Neuronal stem cell (in vitro differentiated cells): ENCODE measurements around the gene ALDH3B2.

Experiments
- DNase-seq: peaks from one replicate; pipeline ENCODE4 v3.0.0-alpha.2; 2013; ENCODE audit warnings: low spot score
- H2AFZ ChIP-seq: one replicate; pipeline ENCODE4 v1.6.1; 2013; ENCODE audit warnings: mild to moderate bottlenecking, low read length, inconsistent platforms
- H2AK5ac ChIP-seq: 2 replicates; pipeline ENCODE4 v1.6.1; 2013; ENCODE audit warnings: low read depth, mild to moderate bottlenecking, inconsistent platforms, low read length, moderate library complexity, mixed read lengths
- H2BK120ac ChIP-seq: 2 replicates; pipeline ENCODE4 v1.6.1; 2013; ENCODE audit warnings: low read depth, mild to moderate bottlenecking, inconsistent platforms, low read length, moderate library complexity, mixed read lengths
- H2BK12ac ChIP-seq: one replicate; pipeline ENCODE4 v1.6.1; 2013; ENCODE audit warnings: low read length, inconsistent platforms
- H2BK15ac ChIP-seq: 2 replicates; pipeline ENCODE4 v1.6.1; 2013; ENCODE audit warnings: mild to moderate bottlenecking, low read length, inconsistent platforms, mixed read lengths
- H2BK5ac ChIP-seq: one replicate; pipeline ENCODE4 v1.6.1; 2013; ENCODE audit warnings: inconsistent platforms, mild to moderate bottlenecking, low read length, moderate library complexity
- H3K14ac ChIP-seq: one replicate; pipeline ENCODE4 v1.6.1; 2013; ENCODE audit warnings: low read length, inconsistent platforms
- H3K18ac ChIP-seq: 2 replicates; pipeline ENCODE4 v1.6.1; 2013; ENCODE audit warnings: low read length, inconsistent platforms
- H3K23ac ChIP-seq: 2 replicates; pipeline ENCODE4 v1.6.1; 2013; ENCODE audit warnings: low read depth, mild to moderate bottlenecking, mixed read lengths, low read length, inconsistent platforms; ENCODE audit not compliant: poor library complexity
- H3K27ac ChIP-seq: replicated peaks from 3 replicates; pipeline ENCODE4 v1.5.1; 2013; ENCODE audit warnings: low read length, inconsistent platforms
- H3K27me3 ChIP-seq, 3 experiments: 2 replicates each; pipeline ENCODE4 v1.6.1; 2013; ENCODE audit warnings: low read length in 3 of 3, mild to moderate bottlenecking in 2 of 3, inconsistent platforms in 1 of 3, low read depth in 1 of 3, mixed read lengths in 1 of 3, moderate library complexity in 1 of 3; ENCODE audit not compliant: control insufficient read depth in 3 of 3, insufficient read depth in 3 of 3
- H3K36me3 ChIP-seq, 2 donors: replicated peaks in 1 of 2; 2 replicates each; pipeline ENCODE4 v1.6.1; 2013; ENCODE audit warnings: low read length in 2 of 2; ENCODE audit not compliant: control insufficient read depth in 2 of 2, insufficient read depth in 2 of 2
- H3K4ac ChIP-seq: 2 replicates; pipeline ENCODE4 v1.6.1; 2013; ENCODE audit warnings: inconsistent platforms, mild to moderate bottlenecking, low read length, moderate library complexity
- H3K4me1 ChIP-seq, 2 donors: 1 replicate in 1 of 2; 2 replicates in 1 of 2; pipeline ENCODE4 v1.6.1; 2013; ENCODE audit warnings: low read length in 2 of 2, low read depth in 1 of 2; ENCODE audit not compliant: control insufficient read depth in 2 of 2, insufficient read depth in 1 of 2
- H3K4me2 ChIP-seq: one replicate; pipeline ENCODE4 v1.6.1; 2013; ENCODE audit warnings: mild to moderate bottlenecking, low read length, inconsistent platforms; ENCODE audit not compliant: insufficient read depth, poor library complexity, severe bottlenecking
- H3K4me3 ChIP-seq, 2 donors: 2 replicates each; pipeline ENCODE4 v1.5.1; 2013; ENCODE audit warnings: low read length in 2 of 2, mild to moderate bottlenecking in 2 of 2, inconsistent platforms in 1 of 2, moderate library complexity in 1 of 2
- H3K79me1 ChIP-seq: one replicate; pipeline ENCODE4 v1.6.1; 2013; ENCODE audit warnings: low read depth, mild to moderate bottlenecking, inconsistent platforms, low read length, moderate library complexity
- H3K9ac ChIP-seq: one replicate; pipeline ENCODE4 v1.6.1; 2013; ENCODE audit warnings: mild to moderate bottlenecking, low read depth, low read length, inconsistent platforms; ENCODE audit not compliant: poor library complexity
- H3K9me3 ChIP-seq, 2 donors: replicated peaks in 1 of 2; 2 replicates each; pipeline versions ENCODE3 to v1.6.1; 2013; ENCODE audit warnings: low read length in 2 of 2, mild to moderate bottlenecking in 2 of 2, inconsistent platforms in 1 of 2, low read depth in 1 of 2, mixed read lengths in 1 of 2, moderate library complexity in 1 of 2; ENCODE audit not compliant: control insufficient read depth in 2 of 2, insufficient read depth in 1 of 2
- H4K8ac ChIP-seq: one replicate; pipeline ENCODE4 v1.6.1; 2013; ENCODE audit warnings: low read depth, mild to moderate bottlenecking, inconsistent platforms, low read length, moderate library complexity
- H4K91ac ChIP-seq: one replicate; pipeline ENCODE4 v1.6.1; 2013; ENCODE audit warnings: low read length, low read depth, mild to moderate bottlenecking, inconsistent platforms; ENCODE audit not compliant: poor library complexity
- WGBS, 2 donors: extraction: QIAGEN DNeasy Blood & Tissue Kit; methylation state at CpG; one replicate each; pipeline ENCODE4 v1.1.7; 2013; ENCODE audit warnings: missing lambda C conversion rate in 2 of 2, mixed read lengths in 1 of 2; ENCODE audit not compliant: insufficient read length in 2 of 2, insufficient replicate concordance in 1 of 2; ENCODE audit errors: extremely low coverage in 2 of 2; 5-methylcytosine and 5-hydroxymethylcytosine counted together

The ALDH3B2 gene

GRCh38 chr11:67680696-67681470, 6.5 kb upstream of the ALDH3B2 start:
- H3K4me2 ChIP-seq = no peak overlapping the region
- no peak overlapping the region for H2BK12ac ChIP-seq
- no peak overlapping the region for H3K18ac ChIP-seq
- H3K27ac ChIP-seq = no peak overlapping the region
- no peak overlapping the region for H4K91ac ChIP-seq
- no peak overlapping the region for H3K9ac ChIP-seq
- H2BK15ac ChIP-seq = no peak overlapping the region
- no peak overlapping the region for H3K23ac ChIP-seq
- no peaks in the 10 kb centered on the region for H3K9me3 ChIP-seq
- H3K4me3 ChIP-seq = no peak overlapping the region
- no peak overlapping the region for H2BK120ac ChIP-seq
- H2BK5ac ChIP-seq = no peak overlapping the region
- no peaks in the 10 kb centered on the region for H3K36me3 ChIP-seq
- no CpG with 5 or more reads among the region's 3 CpGs for WGBS, 2 donors
- DNase-seq = no peak
- no peak overlapping the region for H4K8ac ChIP-seq
- no peak overlapping the region for H3K4ac ChIP-seq
- no peaks in the 10 kb centered on the region for H3K4me1 ChIP-seq
- no peak overlapping the region for H2AFZ ChIP-seq
- H3K14ac ChIP-seq = no peak overlapping the region
- no peaks in the 10 kb centered on the region for H3K79me1 ChIP-seq
- peaks cover 0 to 9% (median 0%) of the 10 kb centered on the region in 3 experiments for H3K27me3 ChIP-seq
- H2AK5ac ChIP-seq = no peak overlapping the region

- H2BK5ac ChIP-seq = no peak overlapping the region
Observed at GRCh38 chr11:67675058-67675747, 780 bp upstream of the ALDH3B2 start.

DNA sequence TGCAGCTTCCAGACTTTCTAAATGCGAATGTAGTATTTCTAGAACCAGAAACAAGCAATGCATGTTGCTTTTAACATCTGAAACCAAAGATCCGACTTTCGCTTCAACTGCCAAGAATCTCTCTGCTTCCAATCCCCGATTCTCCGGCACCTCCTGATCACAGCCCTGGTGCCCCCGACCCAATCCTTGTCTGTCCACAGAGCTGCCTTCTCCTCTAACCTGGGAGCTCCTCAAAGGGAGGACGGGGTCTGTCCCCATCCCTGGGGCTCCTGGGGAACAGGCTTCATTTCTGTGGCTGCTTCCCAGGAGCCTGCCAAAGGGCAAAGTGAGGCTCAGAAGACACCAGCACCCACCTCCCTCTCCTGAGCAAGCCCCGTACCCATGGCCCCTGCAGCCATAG, 521 bp downstream of the ALDH3B2 start:
- Histone ChIP-seq H2BK12ac (no peak overlapping the region), H3K9me3 (no peaks in the 10 kb centered on the region), H2BK5ac (no peak overlapping the region), H3K4me1 (peaks cover 0 to 1% of the 10 kb centered on the region in 2 donors), H4K8ac (no peak overlapping the region), H3K14ac (no peak overlapping the region), H3K4me2 (no peak overlapping the region), H3K36me3 (peaks cover 0 to under 1% of the 10 kb centered on the region in 2 donors), H3K27ac (no peak overlapping the region), H2BK120ac (no peak overlapping the region), H3K18ac (peak overlapping the region; percentile 83), H2AK5ac (peak overlapping the region; percentile 75), H3K23ac (no peak overlapping the region), H3K4ac (no peak overlapping the region), H3K4me3 (no peak overlapping the region), H3K27me3 (peaks cover 0 to 11% (median 0%) of the 10 kb centered on the region in 3 experiments), H3K79me1 (no peaks in the 10 kb centered on the region), H2AFZ (no peak overlapping the region), H4K91ac (no peak overlapping the region), H3K9ac (no peak overlapping the region), H2BK15ac (no peak overlapping the region)
- DNase-seq = no peak
- WGBS, 2 donors = no CpG with 5 or more reads among the region's 8 CpGs

More at GRCh38 chr11:67675058-67675747, 780 bp upstream of the ALDH3B2 start:
- H2AK5ac ChIP-seq = no peak overlapping the region
- H2AFZ ChIP-seq = no peak overlapping the region
- no peaks in the 10 kb centered on the region for H3K9me3 ChIP-seq
- H3K14ac ChIP-seq = no peak overlapping the region
- H3K9ac ChIP-seq = no peak overlapping the region
- no peak overlapping the region for H3K23ac ChIP-seq
- no peak overlapping the region for H3K4ac ChIP-seq
- no peaks in the 10 kb centered on the region for H3K36me3 ChIP-seq
- peaks cover 0 to under 1% of the 10 kb centered on the region in 2 donors for H3K4me1 ChIP-seq
- no peak overlapping the region for H3K4me3 ChIP-seq
- DNase-seq = no peak
- peaks cover 0 to 11% (median 0%) of the 10 kb centered on the region in 3 experiments for H3K27me3 ChIP-seq
- H4K8ac ChIP-seq = no peak overlapping the region
- no peak overlapping the region for H2BK15ac ChIP-seq
- no peak overlapping the region for H3K4me2 ChIP-seq
- no peaks in the 10 kb centered on the region for H3K79me1 ChIP-seq
- no peak overlapping the region for H4K91ac ChIP-seq
- no peak overlapping the region for H2BK120ac ChIP-seq
- no peak overlapping the region for H3K18ac ChIP-seq
- WGBS, 2 donors = no CpG with 5 or more reads among the region's 12 CpGs
- no peak overlapping the region for H3K27ac ChIP-seq
- H2BK12ac ChIP-seq = no peak overlapping the region

DNA sequence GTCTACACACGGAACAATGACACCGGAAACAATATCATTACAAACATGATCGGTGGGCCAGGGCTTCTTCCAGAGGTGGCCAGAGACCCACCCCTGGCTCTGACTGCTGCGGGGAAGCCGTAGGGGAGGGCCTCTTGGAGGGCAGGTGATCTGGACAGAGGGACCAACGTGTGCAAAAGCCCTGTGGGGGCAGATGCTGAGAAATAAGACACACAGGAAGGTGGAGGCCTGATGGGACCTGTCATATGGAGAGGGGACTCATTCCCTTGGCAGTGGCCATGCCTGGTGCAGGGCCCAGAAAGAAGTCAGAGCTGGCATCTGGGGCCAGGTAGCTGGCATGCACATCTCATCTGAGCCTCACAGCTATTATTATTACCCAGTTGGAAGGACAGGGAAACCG, 1.1 kb downstream of the ALDH3B2 start:
- WGBS, 2 donors = no CpG with 5 or more reads among the region's 7 CpGs
- H3K18ac ChIP-seq = no peak overlapping the region
- H2AFZ ChIP-seq = no peak overlapping the region
- no peak for DNase-seq
- H3K79me1 ChIP-seq = no peaks in the 10 kb centered on the region
- H3K14ac ChIP-seq = no peak overlapping the region
- H3K4ac ChIP-seq = no peak overlapping the region
- no peak overlapping the region for H2BK120ac ChIP-seq
- H2BK12ac ChIP-seq = no peak overlapping the region
- H3K4me3 ChIP-seq = no peak overlapping the region
- H2AK5ac ChIP-seq = no peak overlapping the region
- peaks cover 0 to 1% of the 10 kb centered on the region in 2 donors for H3K4me1 ChIP-seq
- peaks cover 0 to 2% of the 10 kb centered on the region in 2 donors for H3K36me3 ChIP-seq
- no peak overlapping the region for H3K9ac ChIP-seq
- H3K9me3 ChIP-seq = no peaks in the 10 kb centered on the region
- no peak overlapping the region for H4K91ac ChIP-seq
- no peak overlapping the region for H4K8ac ChIP-seq
- H2BK5ac ChIP-seq = no peak overlapping the region
- H3K4me2 ChIP-seq = no peak overlapping the region
- H3K23ac ChIP-seq = no peak overlapping the region
- peak overlapping the region; percentile 20 for H2BK15ac ChIP-seq
- H3K27me3 ChIP-seq = peaks cover 0 to 11% (median 0%) of the 10 kb centered on the region in 3 experiments
- no peak overlapping the region for H3K27ac ChIP-seq
